ENCODE data around the gene ABCB4. TPM values are rescaled to one million over a fixed set of nuclear protein-coding genes. Genes with fewer than 3 reads are reported as not detected.

ABCB4 gene
- total RNA-seq, 1 experiment from 2014 or later: 0.20 TPM

- Mint-ChIP-seq H3K4me1 (peaks cover 8 to 10% of the 10 kb centered on the region in 2 experiments), H3K27me3 (ENCODE audit: low read depth) (no peaks in the 10 kb centered on the region), H3K27ac (no peak overlapping the region), H3K9me3 (no peaks in the 10 kb centered on the region), H3K4me3 (no peak overlapping the region), H3K36me3 (ENCODE audit: insufficient read depth in 1 of 3, low read depth in 3 of 3) (no peaks in the 10 kb centered on the region)
- Histone ChIP-seq H4K5ac (ENCODE audit: insufficient read length, low read depth, low read length) (no peak overlapping the region), H3K4me2 (ENCODE audit: insufficient read depth, insufficient read length, low read length) (no peak overlapping the region), H3K27ac (ENCODE audit: insufficient read length, low read depth, low read length) (no peak overlapping the region), H2BK12ac (ENCODE audit: insufficient read length, low read depth, low read length) (no peak overlapping the region), H3K4ac (ENCODE audit: low read depth, low read length) (no peak overlapping the region), H2BK5ac (ENCODE audit: insufficient read length, low read length) (no peak overlapping the region), H3T11ph (ENCODE audit: low read length) (no peak overlapping the region), H2AK5ac (ENCODE audit: insufficient read length, low read length) (no peak overlapping the region), H2BK120ac (ENCODE audit: low read depth, low read length, poor library complexity, severe bottlenecking) (no peak overlapping the region), H3K9me3 (ENCODE audit: control insufficient read depth, low read depth, low read length) (no peaks in the 10 kb centered on the region), H3K27me3 (ENCODE audit: insufficient read depth, low read length) (no peaks in the 10 kb centered on the region), H3K79me2 (ENCODE audit: insufficient read depth, low read length) (no peaks in the 10 kb centered on the region), H2BK15ac (ENCODE audit: low read depth, low read length) (no peak overlapping the region), H4K20me1 (ENCODE audit: control insufficient read depth, insufficient read depth, insufficient read length) (no peaks in the 10 kb centered on the region), H3K23me2 (ENCODE audit: insufficient read length, low read depth, low read length, poor library complexity, severe bottlenecking) (no peaks in the 10 kb centered on the region), H3K18ac (ENCODE audit: insufficient read length, low read depth, low read length) (no peak overlapping the region), H2BK20ac (ENCODE audit: low read depth, low read length, poor library complexity, severe bottlenecking) (no peak overlapping the region), H3K4me1 (ENCODE audit: insufficient read depth, low read length) (no peaks in the 10 kb centered on the region), H3K56ac (ENCODE audit: insufficient read length, low read depth, low read length) (no peak overlapping the region), H3K9ac (ENCODE audit: extremely low read depth, insufficient read length, low read length) (no peak overlapping the region), H4K91ac (ENCODE audit: insufficient read length, low read depth, low read length) (no peak overlapping the region), H4K8ac (replicated peaks; ENCODE audit: insufficient read length, low read depth, low read length) (no peak overlapping the region), H3K14ac (ENCODE audit: insufficient read depth, low read length) (no peak overlapping the region), H2AFZ (ENCODE audit: low read length) (no peak overlapping the region), H3K23ac (ENCODE audit: insufficient read length, low read depth, low read length) (no peak overlapping the region), H3K79me1 (ENCODE audit: insufficient read depth, low read depth, low read length, poor library complexity, severe bottlenecking) (no peaks in the 10 kb centered on the region)
- TF ChIP-seq CTCF (conservative IDR thresholded peaks at IDR 0.05): no peak
- whole genome bisulfite sequencing (ENCODE audit: extremely low coverage, insufficient read length, low lambda C conversion rate): no CpG with 5 or more reads among the region's 1 CpG
- DNase-seq: no peak
Measured at GRCh38 chr7:87450706-87451105, 24.8 kb downstream of the ABCB4 start.
